GM20431 (cell line): ENCODE data around the gene MYBL2.
"Not testable (repeated sequence)": the region's sequence is repeated elsewhere in the genome, so short reads cannot be mapped to it uniquely, and the experiment has no call there.

Experiments used
- in situ Hi-C: fragments of 300-500 bp; cut with MseI, MboI; formaldehyde crosslinking; loops from one replicate; pipeline ENCODE4 v1.15.0; 2020; ENCODE audit warnings: low sequenced_read_pairs; ENCODE audit not compliant: unreplicated experiment

MYBL2 gene

GRCh38 chr20:43666376-43667328 is at the start of gene MYBL2:
TSS of gene MYBL2 (plus strand) at chr20:43667114. CDS start at chr20:43667284, 170 bp downstream.
- in situ Hi-C loops: no loop called here

DNA sequence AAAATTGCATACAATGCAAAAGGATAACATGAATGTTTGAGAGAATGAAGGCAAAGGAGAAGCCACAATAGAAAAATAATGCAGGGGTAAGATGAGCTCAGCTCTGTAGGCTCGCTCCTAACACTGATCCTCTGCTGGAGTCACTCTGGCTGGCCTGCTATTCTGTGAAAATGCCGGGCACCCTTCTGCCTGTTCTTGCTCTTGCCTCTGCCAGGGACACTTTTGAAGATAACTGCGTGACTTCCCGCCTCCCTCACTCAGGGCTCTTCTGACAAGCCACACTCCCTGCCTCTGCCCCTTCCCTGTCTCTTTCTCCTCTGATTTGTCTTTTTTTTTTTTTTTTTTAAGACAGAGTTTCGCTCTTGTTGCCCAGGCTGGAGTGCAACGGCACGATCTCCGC is 35.3 kb upstream of the MYBL2 start:
- in situ Hi-C loops: no loop called here

- in situ Hi-C loops: no loop called here
Observed at GRCh38 chr20:43636429-43636828, 30.5 kb upstream of the MYBL2 start.

DNA sequence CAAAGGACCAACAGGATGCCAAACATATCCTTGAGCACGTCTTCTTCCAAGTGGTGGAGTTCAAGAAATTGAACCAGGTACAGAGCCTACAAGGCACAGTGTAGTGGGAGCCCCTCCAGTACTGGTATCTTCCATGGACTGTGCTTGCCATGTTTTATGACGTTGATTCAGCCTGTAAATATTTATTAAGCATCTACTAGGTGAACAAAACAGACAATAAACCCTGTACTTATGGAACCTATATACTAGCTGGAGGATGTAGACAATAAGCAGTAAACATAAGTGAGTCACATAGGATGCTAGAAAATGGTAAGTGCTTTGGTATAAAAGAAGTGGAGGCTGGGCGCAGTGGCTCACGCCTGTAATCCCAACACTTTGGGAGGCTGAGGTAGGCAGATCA is 24.4 kb upstream of the MYBL2 start:
- in situ Hi-C loops: no loop called here

DNA sequence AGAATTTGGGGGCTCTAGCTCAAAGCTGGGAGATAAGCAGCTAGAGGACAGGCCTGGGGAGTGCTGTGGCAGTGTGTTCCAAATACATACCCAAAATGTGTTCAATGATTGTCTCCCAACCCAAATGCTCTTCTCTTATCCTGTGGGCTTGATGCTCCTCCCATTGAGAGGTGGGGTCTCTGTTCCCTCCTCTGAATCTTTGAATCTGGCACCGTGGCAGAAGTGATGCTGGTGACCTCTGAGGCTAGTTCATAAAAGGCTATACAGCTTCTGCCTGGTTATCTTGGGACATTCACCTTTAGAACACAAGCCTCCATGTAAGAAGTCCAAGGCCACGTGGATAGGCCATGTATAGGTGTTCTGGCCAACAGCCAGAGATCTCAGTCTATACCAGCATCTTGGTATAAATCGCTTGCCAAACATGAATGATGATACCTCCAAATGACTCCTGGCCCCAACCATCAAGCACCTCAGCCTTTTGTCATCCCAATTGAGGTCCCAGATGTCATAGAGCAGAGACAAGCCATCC is 15.9 kb upstream of the MYBL2 start:
- in situ Hi-C loops: no loop called here

GRCh38 chr20:43651650-43652184 is 15.2 kb upstream of the MYBL2 start:
- in situ Hi-C loops: not testable (repeated sequence)

GRCh38 chr20:43653966-43654365 is 12.9 kb upstream of the MYBL2 start:
- in situ Hi-C loops: no loop called here

GRCh38 chr20:43655176-43655575 is 11.7 kb upstream of the MYBL2 start:
- in situ Hi-C loops: not testable (repeated sequence)

GRCh38 chr20:43655937-43656336 is 11.0 kb upstream of the MYBL2 start:
- in situ Hi-C loops: no loop called here

DNA sequence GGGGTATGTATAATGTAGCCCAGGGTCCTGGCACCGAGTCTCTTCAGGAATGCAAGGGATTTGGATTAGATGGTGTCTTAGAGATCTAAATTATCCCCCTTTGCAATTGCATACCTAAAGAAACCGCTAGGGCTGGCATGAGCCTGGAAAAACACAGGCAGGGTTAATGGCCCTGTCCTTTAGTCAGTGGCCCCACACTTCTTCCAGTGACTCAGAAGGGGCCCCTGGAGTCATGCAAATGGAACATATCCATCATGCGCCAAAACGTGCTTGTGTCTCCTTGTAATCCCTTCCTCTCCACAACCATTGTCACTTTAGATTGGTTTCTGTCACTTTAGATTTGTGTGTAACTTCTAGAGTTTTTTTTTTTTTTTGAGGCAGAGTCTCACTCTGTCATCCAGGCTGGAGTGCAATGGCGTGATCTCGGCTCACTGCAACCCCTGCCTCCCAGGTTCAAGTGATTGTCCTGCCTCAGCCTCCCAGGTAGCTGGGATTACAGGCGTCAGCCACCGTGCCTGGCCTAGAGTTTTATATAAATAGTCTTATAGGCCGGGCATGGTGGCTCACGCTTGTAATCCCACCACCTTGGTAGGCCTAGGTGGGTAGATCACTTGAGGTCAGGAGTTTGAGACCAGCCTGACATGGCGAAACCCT is 8.7 kb upstream of the MYBL2 start:
- in situ Hi-C loops: no loop called here

- in situ Hi-C loops: no loop called here
Observed at GRCh38 chr20:43658723-43659419, 8.0 kb upstream of the MYBL2 start.

DNA sequence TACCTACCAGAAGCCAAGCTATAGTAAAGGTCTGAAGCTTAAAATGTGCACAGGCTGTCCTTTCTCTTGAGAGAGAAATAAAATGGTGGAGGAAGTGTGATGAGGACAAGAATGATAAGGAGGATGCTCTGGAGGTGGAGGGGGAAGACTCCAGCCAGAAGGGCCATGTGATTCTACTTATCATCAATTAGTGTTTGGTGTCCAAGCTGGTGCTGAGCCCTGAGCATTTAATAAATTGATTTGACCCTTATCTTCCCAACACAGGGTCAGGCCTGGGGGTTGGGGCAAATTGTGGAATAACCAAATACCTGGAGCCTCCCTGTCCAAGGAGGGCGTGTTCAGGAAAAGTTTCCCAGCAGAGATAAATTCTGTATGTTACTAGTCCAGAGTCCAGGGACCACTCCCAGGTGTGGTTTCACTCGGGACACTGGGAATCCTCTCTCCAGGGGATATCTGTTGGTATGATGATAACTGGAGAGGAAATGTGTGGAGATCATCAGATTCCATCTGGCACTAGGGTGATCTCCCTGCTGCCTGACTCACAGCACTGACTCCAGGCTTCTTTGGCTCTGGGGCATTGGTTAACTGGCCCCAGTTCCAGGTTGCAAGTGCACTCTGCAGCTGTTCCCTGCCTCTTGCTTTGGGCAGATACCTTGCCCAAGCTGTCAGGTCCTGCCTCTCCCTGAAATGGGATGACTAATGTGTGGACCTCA is 3.8 kb upstream of the MYBL2 start:
- in situ Hi-C loops: no loop called here

GRCh38 chr20:43665466-43666176 is 1.3 kb upstream of the MYBL2 start:
- in situ Hi-C loops: no loop called here

- in situ Hi-C loops: no loop called here
Observed at GRCh38 chr20:43667341-43668132, 623 bp downstream of the MYBL2 start.

GRCh38 chr20:43669332-43669731 is 2.4 kb downstream of the MYBL2 start:
- in situ Hi-C loops: no loop called here

DNA sequence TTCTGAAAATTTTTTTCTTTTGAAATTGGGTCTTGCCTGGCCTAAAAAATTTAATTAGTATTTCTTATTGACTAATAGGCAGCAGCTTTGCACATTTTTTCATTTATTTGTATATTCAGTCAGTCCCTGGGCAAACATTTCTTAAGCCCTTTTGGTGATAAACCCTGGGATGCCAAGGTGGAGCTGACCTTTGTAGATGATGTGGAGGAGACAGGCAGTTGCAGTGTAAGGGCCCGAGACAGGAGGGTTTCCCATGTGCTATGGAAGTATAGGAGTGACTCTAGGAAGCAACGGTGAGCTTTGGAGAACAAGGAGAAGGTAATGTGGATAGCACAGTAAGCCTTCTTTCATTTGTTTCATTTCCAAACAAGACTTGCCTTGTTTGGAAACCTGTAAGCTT is 3.5 kb downstream of the MYBL2 start:
- in situ Hi-C loops: no loop called here

- in situ Hi-C loops: no loop called here
Observed at GRCh38 chr20:43676368-43676767, 9.5 kb downstream of the MYBL2 start.

DNA sequence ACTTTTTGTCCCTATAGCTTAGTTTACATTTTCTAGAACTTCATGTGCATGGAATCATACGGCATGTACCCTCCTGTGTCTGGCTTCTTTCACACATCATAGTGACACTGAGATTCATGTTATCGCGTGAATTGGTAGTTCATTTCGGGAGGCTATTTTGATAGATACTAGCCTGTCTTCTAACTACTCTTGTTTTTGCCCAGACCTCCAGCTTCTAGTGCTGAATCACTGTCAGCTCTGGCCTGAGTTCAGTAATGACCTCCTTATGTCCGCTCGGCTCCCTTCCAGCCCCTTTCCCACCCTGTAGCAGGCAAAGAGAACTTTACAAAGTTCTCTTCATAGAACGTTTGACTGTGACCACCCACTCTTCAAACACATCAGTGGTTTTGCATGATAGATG is 14.1 kb downstream of the MYBL2 start:
- in situ Hi-C loops: no loop called here
